Keratinocyte (primary cell): ENCODE results near the gene SPRR2A.

Experiments used
- EZH2 ChIP-seq: IDR thresholded peaks from one replicate; pipeline ENCODE4 v1.6.1; 2012; ENCODE audit warnings: inconsistent platforms, mild to moderate bottlenecking, low read length, moderate library complexity
- TF ChIP-seq, protein P1 (sequence below), 3 experiments: IDR thresholded peaks in 1 of 3; conservative IDR thresholded peaks in 1 of 3; optimal IDR thresholded peaks in 1 of 3; 2 replicates in 2 of 3; 3 replicates in 1 of 3; pipeline versions ENCODE3 to v1.5.1; 2011; ENCODE audit warnings: low read length in 3 of 3, mild to moderate bottlenecking in 3 of 3, moderate library complexity in 2 of 3, control low read depth in 1 of 3, inconsistent platforms in 1 of 3; ENCODE audit not compliant: insufficient read depth in 2 of 3; ENCODE audit errors: extremely low read depth in 1 of 3

GRCh38 chr1:153072806-153073726, 15.8 kb upstream of the SPRR2A start:
- TF ChIP-seq, protein P1, sequence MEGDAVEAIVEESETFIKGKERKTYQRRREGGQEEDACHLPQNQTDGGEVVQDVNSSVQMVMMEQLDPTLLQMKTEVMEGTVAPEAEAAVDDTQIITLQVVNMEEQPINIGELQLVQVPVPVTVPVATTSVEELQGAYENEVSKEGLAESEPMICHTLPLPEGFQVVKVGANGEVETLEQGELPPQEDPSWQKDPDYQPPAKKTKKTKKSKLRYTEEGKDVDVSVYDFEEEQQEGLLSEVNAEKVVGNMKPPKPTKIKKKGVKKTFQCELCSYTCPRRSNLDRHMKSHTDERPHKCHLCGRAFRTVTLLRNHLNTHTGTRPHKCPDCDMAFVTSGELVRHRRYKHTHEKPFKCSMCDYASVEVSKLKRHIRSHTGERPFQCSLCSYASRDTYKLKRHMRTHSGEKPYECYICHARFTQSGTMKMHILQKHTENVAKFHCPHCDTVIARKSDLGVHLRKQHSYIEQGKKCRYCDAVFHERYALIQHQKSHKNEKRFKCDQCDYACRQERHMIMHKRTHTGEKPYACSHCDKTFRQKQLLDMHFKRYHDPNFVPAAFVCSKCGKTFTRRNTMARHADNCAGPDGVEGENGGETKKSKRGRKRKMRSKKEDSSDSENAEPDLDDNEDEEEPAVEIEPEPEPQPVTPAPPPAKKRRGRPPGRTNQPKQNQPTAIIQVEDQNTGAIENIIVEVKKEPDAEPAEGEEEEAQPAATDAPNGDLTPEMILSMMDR (optimal IDR thresholded peaks at IDR 0.05 in 1 of 3, IDR thresholded peaks at IDR 0.05 in 1 of 3, conservative IDR thresholded peaks at IDR 0.05 in 1 of 3; ENCODE audit: extremely low read depth in 1 of 3, insufficient read depth in 2 of 3, low read length in 3 of 3), result no peak
- no peak for TF ChIP-seq EZH2
